NCI-H146 (cell line): ENCODE data around the gene ZSCAN23.
"Not testable (repeated sequence)": the region's sequence is repeated elsewhere in the genome, so short reads cannot be mapped to it uniquely, and the experiment has no call there.

Source experiments
- DNase-seq: peaks from one replicate; lab custom pipeline; 2025; lab: John Stamatoyannopoulos, UW

Gene ZSCAN23

GRCh38 chr6:28436404-28436803 is 6.9 kb downstream of the ZSCAN23 start:
- no peak for DNase-seq

GRCh38 chr6:28433119-28433518 is 10.2 kb downstream of the ZSCAN23 start:
- no peak for DNase-seq

- no peak for DNase-seq
These were observed 13.5 kb downstream of the ZSCAN23 start for GRCh38 chr6:28429781-28430180.

GRCh38 chr6:28425944-28426541 is 17.2 kb downstream of the ZSCAN23 start:
- DNase-seq = no peak

- no peak for DNase-seq
These were observed 19.1 kb downstream of the ZSCAN23 start for GRCh38 chr6:28424163-28424562.

- no peak for DNase-seq
These were observed 19.7 kb downstream of the ZSCAN23 start for GRCh38 chr6:28423546-28423945.

GRCh38 chr6:28413681-28414080 is 29.6 kb downstream of the ZSCAN23 start:
- DNase-seq = no peak

GRCh38 chr6:28410767-28411166 is 32.5 kb downstream of the ZSCAN23 start:
- no peak for DNase-seq

GRCh38 chr6:28408076-28408802 is 35.1 kb downstream of the ZSCAN23 start:
- no peak for DNase-seq

- no peak for DNase-seq
These were observed 35.9 kb downstream of the ZSCAN23 start for GRCh38 chr6:28407401-28407800.

- not testable (repeated sequence) for DNase-seq
These were observed 39.4 kb downstream of the ZSCAN23 start for GRCh38 chr6:28403923-28404322.

GRCh38 chr6:28402197-28402596 is 41.1 kb downstream of the ZSCAN23 start:
- no peak for DNase-seq

GRCh38 chr6:28401172-28401571 is 42.1 kb downstream of the ZSCAN23 start:
- DNase-seq = no peak

GRCh38 chr6:28400122-28400451 is 43.2 kb downstream of the ZSCAN23 start:
- DNase-seq = no peak

GRCh38 chr6:28399350-28400121 is 43.8 kb downstream of the ZSCAN23 start, which contains the start of gene ZSCAN12:
TSS of gene ZSCAN12 (minus strand) at chr6:28399747. CDS start at chr6:28398405, 1,342 bp downstream.
- DNase-seq = peak; percentile 89

GRCh38 chr6:28395918-28396317 is 47.4 kb downstream of the ZSCAN23 start:
- DNase-seq = no peak

- no peak for DNase-seq
These were observed 49.2 kb downstream of the ZSCAN23 start for GRCh38 chr6:28393912-28394662.

- no peak for DNase-seq
These were observed 52.6 kb downstream of the ZSCAN23 start for GRCh38 chr6:28390688-28391087.

GRCh38 chr6:28384143-28384533 is 59.2 kb downstream of the ZSCAN23 start:
- DNase-seq = no peak

- DNase-seq = peak; percentile 90
These were observed 59.8 kb downstream of the ZSCAN23 start for GRCh38 chr6:28383235-28384142.
